Osteoblast (primary cell): ENCODE results near the gene ITGA2. TPM values are rescaled to one million over a fixed set of nuclear protein-coding genes. Genes with fewer than 3 reads are reported as not detected.

Source experiments
- DNase-seq: peaks from one replicate; pipeline ENCODE4 v3.0.0; 2011; ENCODE audit warnings: low spot score, mixed read lengths; ENCODE audit not compliant: insufficient read length; ENCODE audit errors: missing footprints
- H2AFZ ChIP-seq: 2 replicates; pipeline ENCODE4 v1.6.0; 2011; ENCODE audit warnings: mild to moderate bottlenecking, low read length
- H3K27ac ChIP-seq: 2 replicates; pipeline ENCODE4 v1.5.1; 2011; ENCODE audit warnings: mild to moderate bottlenecking, low read depth, low read length, moderate library complexity
- H3K27me3 ChIP-seq: 2 replicates; pipeline ENCODE4 v1.6.0; 2012; ENCODE audit warnings: mild to moderate bottlenecking, control low read depth, inconsistent platforms, low read length, moderate library complexity; ENCODE audit not compliant: insufficient read depth
- H3K36me3 ChIP-seq: 2 replicates; pipeline ENCODE4 v1.5.1; 2011; ENCODE audit warnings: mild to moderate bottlenecking, low read length, control low read depth, moderate library complexity; ENCODE audit not compliant: insufficient read depth
- H3K4me1 ChIP-seq: 2 replicates; pipeline ENCODE4 v1.5.1; 2011; ENCODE audit warnings: mild to moderate bottlenecking, low read length, control low read depth, moderate library complexity; ENCODE audit not compliant: insufficient read depth
- H3K4me2 ChIP-seq: 2 replicates; pipeline ENCODE4 v1.6.0; 2011; ENCODE audit warnings: mild to moderate bottlenecking, low read length; ENCODE audit not compliant: insufficient read depth
- H3K4me3 ChIP-seq: fragments of 200-600 bp; sonication (generic); 3 replicates; pipeline ENCODE4 v1.5.1; 2012; ENCODE audit warnings: mild to moderate bottlenecking, low read length, inconsistent platforms; ENCODE audit not compliant: insufficient read depth
- H3K79me2 ChIP-seq: 2 replicates; pipeline ENCODE4 v1.6.0; 2012; ENCODE audit warnings: mild to moderate bottlenecking, low read length, control low read depth, inconsistent platforms; ENCODE audit not compliant: insufficient read depth
- H3K9me3 ChIP-seq: 2 replicates; pipeline ENCODE4 v1.5.1; 2011; ENCODE audit warnings: low read depth, low read length, control low read depth
- H4K20me1 ChIP-seq: 2 replicates; pipeline ENCODE4 v1.6.0; 2012; ENCODE audit warnings: mild to moderate bottlenecking, low read length, control low read depth; ENCODE audit not compliant: insufficient read depth
- total RNA-seq: library from RNA; depleted of rRNA; stranded (reverse); fragments of >200 nt; gene quantifications from 2 replicates; pipeline ENCODE4 v1.2.3, GENCODE V29; 2012
- TF ChIP-seq, protein P1 (sequence below): IDR thresholded peaks from 2 replicates; pipeline ENCODE4 v1.5.1; 2011; ENCODE audit warnings: mild to moderate bottlenecking, low read depth, low read length, moderate library complexity; ENCODE audit errors: extremely low read depth

ITGA2 gene
- total RNA-seq, 1 donor: 2.9 TPM

DNA sequence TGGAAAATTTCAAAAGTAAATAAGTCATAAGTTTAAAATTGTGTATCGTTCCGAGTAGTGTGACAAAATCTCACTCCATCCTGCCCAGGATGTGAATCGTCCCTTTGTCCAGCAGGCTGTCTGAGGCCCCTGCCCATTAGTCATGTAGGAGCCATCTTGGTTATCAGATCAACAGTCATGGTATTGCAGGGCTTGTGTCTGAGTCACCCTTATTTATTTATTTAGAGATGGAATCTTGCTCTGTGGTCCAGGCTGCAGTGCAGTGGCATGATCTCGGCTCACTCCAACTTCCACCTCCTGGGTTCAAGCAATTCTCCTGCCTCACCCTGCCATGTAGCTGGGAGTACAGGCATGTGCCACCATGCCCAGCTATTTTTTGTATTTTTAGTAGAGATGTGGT lies 30.2 kb downstream of the ITGA2 start:
- Histone ChIP-seq H3K27ac (peak overlapping the region; percentile 11), H3K4me1 (peaks cover 9% of the 10 kb centered on the region), H3K36me3 (no peaks in the 10 kb centered on the region), H3K27me3 (no peaks in the 10 kb centered on the region), H3K79me2 (peaks cover 11% of the 10 kb centered on the region), H3K4me3 (no peak overlapping the region), H3K9me3 (no peaks in the 10 kb centered on the region), H2AFZ (no peak overlapping the region), H4K20me1 (no peaks in the 10 kb centered on the region), H3K4me2 (no peak overlapping the region)
- peak; percentile 83 for DNase-seq
- TF ChIP-seq, protein P1, sequence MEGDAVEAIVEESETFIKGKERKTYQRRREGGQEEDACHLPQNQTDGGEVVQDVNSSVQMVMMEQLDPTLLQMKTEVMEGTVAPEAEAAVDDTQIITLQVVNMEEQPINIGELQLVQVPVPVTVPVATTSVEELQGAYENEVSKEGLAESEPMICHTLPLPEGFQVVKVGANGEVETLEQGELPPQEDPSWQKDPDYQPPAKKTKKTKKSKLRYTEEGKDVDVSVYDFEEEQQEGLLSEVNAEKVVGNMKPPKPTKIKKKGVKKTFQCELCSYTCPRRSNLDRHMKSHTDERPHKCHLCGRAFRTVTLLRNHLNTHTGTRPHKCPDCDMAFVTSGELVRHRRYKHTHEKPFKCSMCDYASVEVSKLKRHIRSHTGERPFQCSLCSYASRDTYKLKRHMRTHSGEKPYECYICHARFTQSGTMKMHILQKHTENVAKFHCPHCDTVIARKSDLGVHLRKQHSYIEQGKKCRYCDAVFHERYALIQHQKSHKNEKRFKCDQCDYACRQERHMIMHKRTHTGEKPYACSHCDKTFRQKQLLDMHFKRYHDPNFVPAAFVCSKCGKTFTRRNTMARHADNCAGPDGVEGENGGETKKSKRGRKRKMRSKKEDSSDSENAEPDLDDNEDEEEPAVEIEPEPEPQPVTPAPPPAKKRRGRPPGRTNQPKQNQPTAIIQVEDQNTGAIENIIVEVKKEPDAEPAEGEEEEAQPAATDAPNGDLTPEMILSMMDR: peak; percentile 9

DNA sequence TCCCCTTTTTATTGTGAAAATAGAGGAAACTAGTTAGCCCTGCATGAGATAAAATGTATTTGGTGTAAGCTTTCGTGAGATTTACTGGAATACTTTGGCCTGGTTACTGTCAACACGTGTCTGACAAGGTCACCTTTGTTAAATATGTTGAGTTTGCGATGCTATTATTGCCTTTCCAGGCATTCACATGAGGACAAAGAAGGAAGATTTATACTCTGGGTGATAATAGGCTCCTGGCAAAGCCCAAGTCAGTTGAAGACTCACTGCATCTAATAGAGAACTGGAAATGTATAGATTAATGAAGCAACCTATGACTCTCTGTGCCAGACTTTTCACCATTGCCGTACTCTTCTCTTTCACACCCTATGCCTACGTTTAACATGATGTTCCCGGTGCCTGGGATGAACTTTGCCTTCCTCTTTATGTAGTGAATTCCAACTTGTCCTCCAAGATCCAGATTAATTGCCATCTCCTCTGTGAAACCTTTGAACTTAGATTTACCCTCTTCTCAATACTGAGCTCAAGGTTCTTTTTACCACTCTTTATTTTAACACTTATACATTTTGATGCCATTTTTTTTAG lies 33.9 kb downstream of the ITGA2 start:
- Histone ChIP-seq H3K4me2 (no peak overlapping the region), H3K27me3 (no peaks in the 10 kb centered on the region), H3K79me2 (peaks cover 4% of the 10 kb centered on the region), H3K27ac (no peak overlapping the region), H3K4me1 (peaks cover 16% of the 10 kb centered on the region), H3K4me3 (no peak overlapping the region), H3K36me3 (no peaks in the 10 kb centered on the region), H2AFZ (no peak overlapping the region), H3K9me3 (no peaks in the 10 kb centered on the region), H4K20me1 (no peaks in the 10 kb centered on the region)
- DNase-seq: no peak
- TF ChIP-seq, protein P1: no peak

DNA sequence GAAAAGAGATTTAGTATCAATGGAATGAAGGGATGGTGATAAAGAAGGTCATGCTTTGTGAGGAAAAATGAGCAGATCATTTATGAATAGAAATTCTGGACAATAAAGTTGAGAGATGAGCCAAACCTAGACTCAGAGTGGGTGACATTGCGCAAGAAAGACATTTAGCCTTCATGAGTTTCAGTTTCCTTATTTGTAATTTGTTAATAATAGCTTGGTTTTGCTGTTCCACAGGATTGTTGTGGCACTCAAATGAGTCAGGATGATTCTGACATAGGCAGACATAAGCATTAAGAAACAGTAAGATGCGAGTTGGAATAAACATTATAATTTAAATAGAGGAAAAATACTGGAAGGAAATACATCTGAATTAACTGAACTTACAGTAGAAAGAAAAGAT lies 34.8 kb downstream of the ITGA2 start:
- DNase-seq: peak; percentile 71
- Histone ChIP-seq H3K4me2 (peak overlapping the region; percentile 22), H3K27ac (peak overlapping the region; percentile 53), H3K79me2 (no peaks in the 10 kb centered on the region), H3K9me3 (no peaks in the 10 kb centered on the region), H4K20me1 (no peaks in the 10 kb centered on the region), H2AFZ (no peak overlapping the region), H3K4me3 (no peak overlapping the region), H3K27me3 (no peaks in the 10 kb centered on the region), H3K4me1 (peaks cover 23% of the 10 kb centered on the region), H3K36me3 (no peaks in the 10 kb centered on the region)
- TF ChIP-seq, protein P1: no peak

DNA sequence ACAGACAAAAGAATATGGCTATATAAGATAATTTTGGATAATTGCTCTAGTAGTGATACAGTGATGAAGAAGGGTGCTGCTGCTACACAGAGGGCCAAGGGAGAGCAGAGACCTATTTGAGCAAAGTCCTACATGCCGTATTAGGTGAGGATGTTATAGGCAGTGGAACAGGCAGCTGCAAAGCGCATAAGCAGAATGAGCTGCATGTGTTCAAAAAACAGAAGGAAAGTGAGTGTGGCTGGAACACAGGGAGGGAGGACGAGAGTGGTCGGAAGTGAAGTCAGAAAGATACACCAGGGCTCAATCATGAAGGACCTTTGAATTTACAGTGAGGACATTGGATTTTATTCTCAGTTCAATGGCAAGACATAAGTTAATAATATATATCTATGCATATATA lies 35.4 kb downstream of the ITGA2 start:
- no peaks in the 10 kb centered on the region for H4K20me1 ChIP-seq

More for the DNA sequence above, 35.4 kb downstream of the ITGA2 start:
- Histone ChIP-seq H3K4me2 (peak overlapping the region; percentile 22), H3K4me1 (peaks cover 23% of the 10 kb centered on the region), H3K9me3 (no peaks in the 10 kb centered on the region), H3K4me3 (no peak overlapping the region), H3K27me3 (no peaks in the 10 kb centered on the region), H3K79me2 (no peaks in the 10 kb centered on the region), H3K36me3 (no peaks in the 10 kb centered on the region), H2AFZ (peak overlapping the region; percentile 39), H3K27ac (peak overlapping the region; percentile 53)
- DNase-seq: no peak
- TF ChIP-seq, protein P1: no peak
